ENCODE data around the gene PLCE1. TPM values are rescaled to one million over a fixed set of nuclear protein-coding genes. Genes with fewer than 3 reads are reported as not detected.

The PLCE1 gene
- total and polyA plus RNA-seq, 2 of the 13 experiments (the other 11 are each of a cell fraction or from before 2014, with no cell fraction given) = 0.04 TPM; not detected in 1

GRCh38 chr10:94006591-94007550 is 13.1 kb downstream of the PLCE1 start (continued):
- TF ChIP-seq ZBTB4 (CRISPR knock-in tag; IDR thresholded peaks at IDR 0.05; ENCODE audit: borderline replicate concordance) (no peak), MYPOP (CRISPR knock-in tag; IDR thresholded peaks at IDR 0.05) (no peak), ZNF343 (CRISPR knock-in tag; IDR thresholded peaks at IDR 0.05) (no peak)

- Histone ChIP-seq H3K36me3 (replicated peaks in 1 of 2; ENCODE audit: control insufficient read depth in 1 of 2, insufficient read depth in 2 of 2, low read length in 2 of 2) (no peaks in the 10 kb centered on the region), H3K27ac (ENCODE audit: extremely low read length, insufficient read depth, low read length) (no peak overlapping the region), H4K20me1 (ENCODE audit: insufficient read depth, low read length) (no peaks in the 10 kb centered on the region), H3K4me1 (ENCODE audit: insufficient read depth, low read length) (no peaks in the 10 kb centered on the region), H3K4me3 (replicated peaks in 1 of 3; ENCODE audit: insufficient read depth in 1 of 3, low read depth in 2 of 3, low read length in 3 of 3) (no peak overlapping the region), H3K9ac (ENCODE audit: insufficient read depth, low read depth, low read length) (no peak overlapping the region), H3K9me3 (ENCODE audit: low read length) (no peaks in the 10 kb centered on the region), H3K79me2 (ENCODE audit: insufficient read depth, low read length) (no peaks in the 10 kb centered on the region), H3K27me3 (ENCODE audit: control insufficient read depth in 1 of 2, insufficient read depth in 2 of 2, low read length in 2 of 2) (no peaks in the 10 kb centered on the region), H3K4me2 (ENCODE audit: low read depth, low read length) (no peak overlapping the region), H2AFZ (ENCODE audit: low read length) (no peak overlapping the region)
- intact Hi-C loops (cut with micrococcal nuclease; ENCODE audit: unreplicated experiment) (no loop called here), in situ Hi-C loops (cut with HindIII; ENCODE audit: extremely low pct_ligation_motif_present, low pct_unique_long_range_greater_than_20kb) (no loop called here)
- ATAC-seq (no peak), FAIRE-seq (no peak), DNase-seq (ENCODE audit: low spot score) (no peak)
- CTCF ChIA-PET (ENCODE audit: low intra/inter-chr PET ratio, low total read pairs) = no interaction called here
- no TSS peak for BruUV-seq (replicated peaks)
- POLR2A ChIA-PET = no interaction called here
- 42% methylated on average over 2 of the region's 2 CpGs for WGBS (ENCODE audit: low lambda C conversion rate)
- TF ChIP-seq ZNF256 (CRISPR knock-in tag; conservative IDR thresholded peaks at IDR 0.05) (no peak), MED8 (CRISPR knock-in tag; IDR thresholded peaks at IDR 0.05; ENCODE audit: insufficient replicate concordance) (no peak), SATB2 (CRISPR knock-in tag; IDR thresholded peaks at IDR 0.05) (no peak), ZNF646 (CRISPR knock-in tag; IDR thresholded peaks at IDR 0.05) (no peak), GPBP1L1 (CRISPR knock-in tag; IDR thresholded peaks at IDR 0.05) (no peak)
These were observed 14.8 kb downstream of the PLCE1 start for GRCh38 chr10:94008526-94008925.
